ENCODE data around the gene FMNL3.

Gene FMNL3

GRCh38 chr12:49673446-49674317, 33.5 kb downstream of the FMNL3 start:
- DNase-seq: no peak

- DNase-seq: no peak
Measured at GRCh38 chr12:49672301-49673217, 34.6 kb downstream of the FMNL3 start.

- no peak for DNase-seq
Measured at GRCh38 chr12:49671031-49671765, 36.0 kb downstream of the FMNL3 start.

- DNase-seq: no peak
Measured at GRCh38 chr12:49669796-49670195, 37.4 kb downstream of the FMNL3 start.

- no peak for DNase-seq
Measured at GRCh38 chr12:49667325-49668090, 39.7 kb downstream of the FMNL3 start.

- no peak for DNase-seq
Measured at GRCh38 chr12:49666176-49666575, 41.0 kb downstream of the FMNL3 start.

GRCh38 chr12:49665384-49665783, 41.8 kb downstream of the FMNL3 start:
- DNase-seq: no peak

GRCh38 chr12:49664591-49665239, 42.5 kb downstream of the FMNL3 start:
- no peak for DNase-seq

GRCh38 chr12:49664167-49664566, 43.0 kb downstream of the FMNL3 start:
- no peak for DNase-seq

- DNase-seq: no peak
Measured at GRCh38 chr12:49662998-49663843, 44.0 kb downstream of the FMNL3 start.

- no peak for DNase-seq
Measured at GRCh38 chr12:49661746-49662145, 45.5 kb downstream of the FMNL3 start.

- DNase-seq: no peak
Measured at GRCh38 chr12:49661191-49661590, 46.0 kb downstream of the FMNL3 start.

- no peak for DNase-seq
Measured at GRCh38 chr12:49659753-49660152, 47.5 kb downstream of the FMNL3 start.

- DNase-seq: no peak
Measured at GRCh38 chr12:49658276-49658675, 48.9 kb downstream of the FMNL3 start.

- no peak for DNase-seq
Measured at GRCh38 chr12:49655595-49656236, 51.5 kb downstream of the FMNL3 start.

GRCh38 chr12:49654715-49655114, 52.5 kb downstream of the FMNL3 start:
- DNase-seq: no peak

- no peak for DNase-seq
Measured at GRCh38 chr12:49652921-49653520, 54.2 kb downstream of the FMNL3 start.

- DNase-seq: no peak
Measured at GRCh38 chr12:49651855-49652254, 55.4 kb downstream of the FMNL3 start.

- no peak for DNase-seq
Measured at GRCh38 chr12:49649892-49650291, 57.3 kb downstream of the FMNL3 start.

GRCh38 chr12:49649445-49649844, 57.8 kb downstream of the FMNL3 start:
- DNase-seq: no peak

All from NCI-H1105 (cell line).